HEK293T (cell line): Measurements from ENCODE around the gene SLC25A26.

Experiments used
- CTCF ChIA-PET: fragments of 350-600 bp; formaldehyde crosslinking; extraction: SDS; loops from one replicate; lab custom pipeline; 2021; ENCODE audit warnings: antibody characterized with exemption, inconsistent platforms; lab: Yijun Ruan, JAX
- POLR2A ChIA-PET: fragments of 350-600 bp; formaldehyde crosslinking; extraction: SDS; loops from one replicate; lab custom pipeline; 2020; ENCODE audit warnings: antibody characterized with exemption, inconsistent platforms; lab: Yijun Ruan, JAX
- DNase-seq: peaks from one replicate; pipeline ENCODE4 v3.0.0; 2012; ENCODE audit warnings: mixed read lengths; ENCODE audit errors: extremely low spot score
- ARNT ChIP-seq: fragments of 450-650 bp; IDR thresholded peaks from 2 replicates; pipeline ENCODE4 v1.6.1; 2017; ENCODE audit warnings: mild to moderate bottlenecking
- BHLHE40 ChIP-seq: fragments of 450-650 bp; IDR thresholded peaks from 2 replicates; pipeline ENCODE4 v1.6.1; 2016; ENCODE audit warnings: mild to moderate bottlenecking, moderate library complexity, borderline replicate concordance
- CTBP1 ChIP-seq: fragments of 450-650 bp; IDR thresholded peaks from 2 replicates; pipeline ENCODE4 v1.6.1; 2016; ENCODE audit warnings: borderline replicate concordance
- ELF4 ChIP-seq: fragments of 450-650 bp; IDR thresholded peaks from 2 replicates; pipeline ENCODE4 v1.6.1; 2017; ENCODE audit warnings: antibody characterized with exemption
- FOXA1 ChIP-seq: fragments of 450-650 bp; IDR thresholded peaks from 2 replicates; pipeline ENCODE4 v1.6.1; 2016; ENCODE audit warnings: mild to moderate bottlenecking
- FOXK2 ChIP-seq: fragments of 450-650 bp; IDR thresholded peaks from 2 replicates; pipeline ENCODE4 v1.6.1; 2016; ENCODE audit warnings: mild to moderate bottlenecking
- FOXM1 ChIP-seq: fragments of 450-650 bp; IDR thresholded peaks from 2 replicates; pipeline ENCODE4 v1.6.1; 2017; ENCODE audit warnings: mild to moderate bottlenecking, borderline replicate concordance
- HDGF ChIP-seq: fragments of 450-650 bp; IDR thresholded peaks from 2 replicates; pipeline ENCODE4 v1.6.1; 2017; ENCODE audit warnings: antibody characterized with exemption, borderline replicate concordance
- L3MBTL2 ChIP-seq: fragments of 450-650 bp; conservative IDR thresholded peaks from 2 replicates; pipeline ENCODE4 v1.6.1; 2016; ENCODE audit warnings: mild to moderate bottlenecking
- LEF1 ChIP-seq: fragments of 450-650 bp; IDR thresholded peaks from 2 replicates; pipeline ENCODE4 v1.6.1; 2017; ENCODE audit warnings: mild to moderate bottlenecking, borderline replicate concordance
- NFRKB ChIP-seq: fragments of 450-650 bp; IDR thresholded peaks from 2 replicates; pipeline ENCODE4 v1.6.1; 2016; ENCODE audit warnings: mild to moderate bottlenecking, moderate library complexity
- PKNOX1 ChIP-seq: fragments of 450-650 bp; IDR thresholded peaks from 2 replicates; pipeline ENCODE4 v1.6.1; 2016
- SP1 ChIP-seq: fragments of 450-650 bp; IDR thresholded peaks from 2 replicates; pipeline ENCODE4 v1.6.1; 2017
- SUZ12 ChIP-seq: fragments of 450-650 bp; IDR thresholded peaks from 2 replicates; pipeline ENCODE4 v1.6.1; 2016; ENCODE audit warnings: mild to moderate bottlenecking
- TARDBP ChIP-seq: fragments of 450-650 bp; IDR thresholded peaks from 2 replicates; pipeline ENCODE4 v1.6.1; 2016
- ZNF384 ChIP-seq: fragments of 450-650 bp; IDR thresholded peaks from 2 replicates; pipeline ENCODE4 v1.6.1; 2016

The SLC25A26 gene

GRCh38 chr3:66399529-66400232 is 178.9 kb downstream of the SLC25A26 start:
- POLR2A ChIA-PET: no interaction called here
- no peak for TF ChIP-seq SUZ12
- no peak for TF ChIP-seq BHLHE40
- no peak for TF ChIP-seq HDGF
- no peak for TF ChIP-seq ELF4
- no peak for TF ChIP-seq L3MBTL2
- CTCF ChIA-PET: no interaction called here
- DNase-seq: no peak

- ChIA-PET CTCF (no interaction called here), POLR2A (no interaction called here)
- DNase-seq: no peak
- TF ChIP-seq FOXA1 (no peak), SUZ12 (no peak), PKNOX1 (no peak), SP1 (no peak), TARDBP (no peak), FOXM1 (no peak), NFRKB (no peak), ZNF384 (no peak), ARNT (no peak), FOXK2 (no peak), LEF1 (no peak), HDGF (no peak), CTBP1 (no peak), ELF4 (no peak), L3MBTL2 (no peak), BHLHE40 (no peak)
Measured at GRCh38 chr3:66400411-66401156, 179.8 kb downstream of the SLC25A26 start.

GRCh38 chr3:66401157-66401550 is 180.4 kb downstream of the SLC25A26 start:
- TF ChIP-seq HDGF: no peak
- TF ChIP-seq TARDBP: no peak
- no peak for TF ChIP-seq FOXM1
- no peak for TF ChIP-seq SUZ12
- TF ChIP-seq SP1: no peak
- TF ChIP-seq ELF4: no peak
- no peak for TF ChIP-seq CTBP1
- no peak for TF ChIP-seq FOXK2
- TF ChIP-seq ARNT: no peak
- TF ChIP-seq BHLHE40: no peak
- ChIA-PET POLR2A (no interaction called here), CTCF (no interaction called here)
- DNase-seq: no peak

- no peak for TF ChIP-seq NFRKB
- TF ChIP-seq FOXK2: no peak
- no peak for TF ChIP-seq SP1
- TF ChIP-seq PKNOX1: no peak
- TF ChIP-seq LEF1: no peak
- no peak for TF ChIP-seq ZNF384
- no peak for TF ChIP-seq ARNT
- no peak for TF ChIP-seq L3MBTL2
- TF ChIP-seq SUZ12: no peak
- CTCF ChIA-PET: no interaction called here
- POLR2A ChIA-PET: no interaction called here
- no peak for DNase-seq
Measured at GRCh38 chr3:66401675-66402491, 181.1 kb downstream of the SLC25A26 start.

GRCh38 chr3:66402596-66403290 is 181.9 kb downstream of the SLC25A26 start:
- no peak for TF ChIP-seq SUZ12
- TF ChIP-seq ELF4: no peak
- TF ChIP-seq HDGF: no peak
- no peak for TF ChIP-seq NFRKB
- ChIA-PET POLR2A (no interaction called here), CTCF (no interaction called here)
- no peak for DNase-seq

GRCh38 chr3:66403323-66403990 is 182.7 kb downstream of the SLC25A26 start:
- ChIA-PET CTCF (interaction anchor here (0.7 to 1.3 kb wide), 2 partner anchors 9 to 66 kb away, joined by 3 to 7 read pairs; no protein-coding TSS in a partner anchor), POLR2A (no interaction called here)
- DNase-seq: no peak
- TF ChIP-seq FOXM1 (no peak), SUZ12 (no peak), LEF1 (no peak), CTBP1 (no peak), PKNOX1 (no peak), HDGF (no peak), FOXK2 (no peak), ELF4 (no peak), L3MBTL2 (no peak), BHLHE40 (no peak), SP1 (no peak), ARNT (no peak), NFRKB (no peak), TARDBP (no peak), ZNF384 (no peak), FOXA1 (no peak)
